Myocyte (in vitro differentiated cells): ENCODE data around the gene RNF13. TPM values are rescaled to one million over a fixed set of nuclear protein-coding genes. Genes with fewer than 3 reads are reported as not detected.
"Not testable (repeated sequence)": the region's sequence is repeated elsewhere in the genome, so short reads cannot be mapped to it uniquely, and the experiment has no call there.

Source experiments
- DNase-seq: peaks from one replicate; pipeline ENCODE4 v3.0.0-alpha.2; 2012; ENCODE audit warnings: low read depth
- total RNA-seq: library from RNA; depleted of rRNA; stranded (reverse); fragments of >200 nt; gene quantifications from 2 replicates; pipeline ENCODE4 v1.2.3, GENCODE V29; 2014

RNF13 gene
- total RNA-seq, 1 donor from 2014 or later, result 31.2 TPM

- no peak for DNase-seq
Measured at GRCh38 chr3:149801195-149801594, 11.8 kb upstream of the RNF13 start.

- DNase-seq, result no peak
Measured at GRCh38 chr3:149801639-149802038, 11.4 kb upstream of the RNF13 start.

GRCh38 chr3:149806171-149806778 is 6.7 kb upstream of the RNF13 start:
- DNase-seq, result peak; percentile 40

GRCh38 chr3:149808209-149808829 is 4.7 kb upstream of the RNF13 start:
- DNase-seq, result peak; percentile 89

- no peak for DNase-seq
Measured at GRCh38 chr3:149809699-149810098, 3.3 kb upstream of the RNF13 start.

- DNase-seq, result no peak
Measured at GRCh38 chr3:149810846-149811245, 2.2 kb upstream of the RNF13 start.

GRCh38 chr3:149812165-149812605 is 830 bp upstream of the RNF13 start:
- no peak for DNase-seq

GRCh38 chr3:149813367-149814281 is 609 bp downstream of the RNF13 start:
- peak; percentile 34 for DNase-seq

GRCh38 chr3:149815321-149815720 is 2.3 kb downstream of the RNF13 start:
- no peak for DNase-seq

- DNase-seq, result no peak
Measured at GRCh38 chr3:149815728-149816127, 2.7 kb downstream of the RNF13 start.

GRCh38 chr3:149816311-149816710 is 3.3 kb downstream of the RNF13 start:
- DNase-seq, result no peak

- DNase-seq, result no peak
Measured at GRCh38 chr3:149816986-149817385, 4.0 kb downstream of the RNF13 start.

GRCh38 chr3:149819432-149819831 is 6.4 kb downstream of the RNF13 start:
- no peak for DNase-seq

- no peak for DNase-seq
Measured at GRCh38 chr3:149820183-149820582, 7.2 kb downstream of the RNF13 start.

- DNase-seq, result no peak
Measured at GRCh38 chr3:149826636-149827035, 13.6 kb downstream of the RNF13 start.

GRCh38 chr3:149828390-149828789 is 15.4 kb downstream of the RNF13 start:
- DNase-seq, result no peak

GRCh38 chr3:149829631-149830030 is 16.6 kb downstream of the RNF13 start:
- DNase-seq, result not testable (repeated sequence)

GRCh38 chr3:149830902-149831301 is 17.9 kb downstream of the RNF13 start:
- no peak for DNase-seq

GRCh38 chr3:149831321-149831720 is 18.3 kb downstream of the RNF13 start:
- DNase-seq, result no peak

- DNase-seq, result peak; percentile 22
Measured at GRCh38 chr3:149832086-149832485, 19.1 kb downstream of the RNF13 start.

GRCh38 chr3:149833241-149833640 is 20.2 kb downstream of the RNF13 start:
- DNase-seq, result no peak

GRCh38 chr3:149838491-149838890 is 25.5 kb downstream of the RNF13 start:
- DNase-seq, result not testable (repeated sequence)
